GM18858 (cell line): Measurements from ENCODE around the gene IRF2BP2.
"Not testable (repeated sequence)": the region's sequence is repeated elsewhere in the genome, so short reads cannot be mapped to it uniquely, and the experiment has no call there.

Experiments used
- ATAC-seq: cut with Tn5 transposase; IDR thresholded peaks from one replicate; pipeline ENCODE4 v1.9.1; 2021; ENCODE audit not compliant: unreplicated experiment

IRF2BP2 gene

DNA sequence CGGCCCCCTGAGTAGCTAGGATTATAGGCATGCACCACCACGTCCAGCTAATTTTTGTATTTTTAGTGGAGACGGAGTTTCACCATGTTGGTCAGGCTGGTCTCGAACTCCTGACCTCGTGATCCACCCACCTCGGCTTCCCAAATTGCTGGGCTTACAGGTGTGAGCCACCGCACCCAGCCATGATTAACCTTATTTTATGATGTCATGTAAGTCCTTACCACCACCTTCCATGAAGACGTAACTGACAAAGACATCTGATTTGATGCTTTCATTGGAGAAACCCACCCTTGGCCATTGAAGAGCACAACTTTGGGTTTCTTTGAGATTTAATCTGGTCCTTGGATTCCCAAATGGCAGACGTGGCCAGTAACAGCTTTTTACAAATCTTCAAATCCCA lies 24.9 kb upstream of the IRF2BP2 start:
- ATAC-seq, result not testable (repeated sequence)

DNA sequence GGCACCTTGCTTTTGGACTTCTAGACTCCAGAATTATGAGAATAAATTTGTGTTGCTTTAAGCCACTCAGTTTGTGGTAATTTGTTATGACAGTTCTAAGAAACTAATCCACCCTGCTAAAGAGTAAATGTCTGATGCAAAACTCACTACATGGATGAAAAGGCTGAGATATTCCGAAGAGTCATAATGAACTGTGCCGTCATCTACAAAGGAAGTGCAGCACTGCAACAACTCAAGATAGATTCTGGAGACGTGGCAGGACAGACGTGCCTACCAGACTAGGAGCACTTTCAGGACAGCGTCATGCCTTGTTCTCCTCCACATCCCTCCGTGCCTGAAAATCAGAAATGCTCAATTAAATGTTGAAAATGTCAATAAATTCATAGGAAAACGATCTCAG lies 24.4 kb upstream of the IRF2BP2 start:
- no peak for ATAC-seq

- no peak for ATAC-seq
Measured at GRCh38 chr1:234633246-234634003, 23.4 kb upstream of the IRF2BP2 start.

- ATAC-seq, result no peak
Measured at GRCh38 chr1:234632225-234632624, 22.2 kb upstream of the IRF2BP2 start.

- no peak for ATAC-seq
Measured at GRCh38 chr1:234631721-234632125, 21.7 kb upstream of the IRF2BP2 start.

GRCh38 chr1:234629026-234629425 lies 19.0 kb upstream of the IRF2BP2 start:
- no peak for ATAC-seq

DNA sequence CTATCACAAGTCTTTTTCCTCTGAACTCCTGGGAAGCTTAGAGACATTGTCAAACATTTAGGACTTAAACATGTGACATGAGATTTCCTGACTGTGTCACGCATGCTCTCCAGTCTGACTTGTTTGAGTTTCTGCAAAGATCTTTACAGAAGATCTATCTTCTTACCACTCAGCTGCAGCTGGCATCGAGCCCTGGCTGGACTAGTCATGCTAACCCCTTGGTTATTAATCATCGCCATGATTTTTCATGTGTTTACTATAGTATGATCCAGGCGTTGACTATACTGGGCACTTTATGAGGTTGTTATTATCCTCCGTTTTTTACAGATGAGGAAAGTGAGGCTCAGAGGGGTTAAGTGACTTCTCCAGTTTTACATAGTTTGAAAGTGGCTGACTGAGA lies 18.1 kb upstream of the IRF2BP2 start:
- ATAC-seq, result no peak

DNA sequence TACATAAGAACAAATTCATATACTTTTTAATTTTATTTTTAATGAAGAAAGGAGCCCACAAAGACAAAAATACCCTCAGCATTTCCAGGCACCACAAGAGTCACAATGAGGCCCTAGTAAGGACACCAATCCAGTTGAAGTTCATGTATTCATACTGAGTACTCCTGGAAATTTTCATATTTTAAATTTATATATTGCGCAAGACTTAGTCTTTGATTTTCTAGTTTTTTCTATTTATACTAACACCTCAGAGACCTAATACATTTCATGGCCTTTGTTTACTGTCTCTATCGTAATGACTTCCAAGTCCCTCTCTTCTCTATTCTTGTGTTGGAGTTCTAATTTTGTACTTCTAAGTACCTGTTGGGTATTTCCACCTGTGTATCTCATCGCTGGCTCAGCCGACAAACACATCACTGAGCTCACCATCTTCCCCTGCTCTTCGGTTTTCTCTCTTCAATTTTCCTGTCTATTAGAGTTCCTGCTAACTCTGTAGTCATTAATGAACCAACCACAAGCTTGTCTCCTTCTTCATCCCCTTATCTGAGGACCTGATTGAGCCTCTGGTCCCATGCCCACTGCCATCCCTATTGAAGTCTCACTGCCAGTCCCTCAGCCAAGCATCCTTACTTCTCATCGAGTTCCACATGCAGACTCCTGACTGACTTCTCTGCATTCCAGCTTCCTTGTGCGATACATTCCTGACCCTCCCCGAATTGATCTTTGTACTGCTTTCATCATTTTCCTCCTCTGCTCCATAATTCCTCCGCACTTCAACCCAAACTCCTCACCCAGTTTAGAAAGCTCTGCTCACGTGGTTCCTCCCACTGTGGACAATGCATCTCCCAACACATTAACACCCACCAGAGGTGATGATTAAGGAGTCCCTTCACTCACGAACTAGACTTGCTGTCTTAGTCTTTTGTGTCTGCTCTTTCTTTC lies 17.3 kb upstream of the IRF2BP2 start:
- ATAC-seq, result no peak

- ATAC-seq, result no peak
Measured at GRCh38 chr1:234626391-234626790, 16.4 kb upstream of the IRF2BP2 start.

GRCh38 chr1:234624724-234625117 lies 14.7 kb upstream of the IRF2BP2 start:
- no peak for ATAC-seq

DNA sequence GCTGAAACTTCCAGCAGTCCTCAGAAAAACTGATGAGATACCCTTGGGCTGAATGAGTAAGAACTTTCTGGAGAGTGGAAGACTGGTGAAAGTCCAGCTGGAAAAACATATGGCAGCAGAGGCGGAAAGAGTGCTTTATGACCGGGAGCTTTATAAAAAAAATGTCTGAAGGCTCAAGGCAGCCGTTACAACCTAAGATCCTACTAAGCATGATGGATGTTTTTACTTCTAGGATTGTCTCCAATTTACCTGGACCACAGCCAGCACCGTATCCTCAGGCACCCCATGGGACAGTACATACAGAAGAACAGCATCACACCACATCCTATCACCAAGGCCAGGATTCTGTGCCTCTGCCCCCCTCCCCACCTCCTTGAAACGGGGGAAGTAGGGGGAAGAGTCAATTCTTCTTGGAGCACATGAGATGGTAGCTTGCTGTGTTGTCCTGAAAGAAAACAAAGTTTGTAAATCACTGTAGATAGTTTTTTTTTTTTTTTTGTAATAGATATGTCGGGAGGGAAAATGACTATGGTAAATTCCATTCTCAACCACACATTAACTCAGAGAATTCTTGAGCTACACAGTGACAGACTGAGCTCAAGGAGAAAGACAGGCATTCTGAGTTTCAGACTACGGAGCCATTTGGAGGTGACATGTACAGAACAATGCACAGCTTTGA lies 11.8 kb upstream of the IRF2BP2 start:
- no peak for ATAC-seq

GRCh38 chr1:234621127-234621468 lies 11.1 kb upstream of the IRF2BP2 start:
- ATAC-seq, result no peak

GRCh38 chr1:234620272-234621126 lies 10.5 kb upstream of the IRF2BP2 start:
- no peak for ATAC-seq

GRCh38 chr1:234619794-234620247 lies 9.8 kb upstream of the IRF2BP2 start:
- ATAC-seq, result no peak

DNA sequence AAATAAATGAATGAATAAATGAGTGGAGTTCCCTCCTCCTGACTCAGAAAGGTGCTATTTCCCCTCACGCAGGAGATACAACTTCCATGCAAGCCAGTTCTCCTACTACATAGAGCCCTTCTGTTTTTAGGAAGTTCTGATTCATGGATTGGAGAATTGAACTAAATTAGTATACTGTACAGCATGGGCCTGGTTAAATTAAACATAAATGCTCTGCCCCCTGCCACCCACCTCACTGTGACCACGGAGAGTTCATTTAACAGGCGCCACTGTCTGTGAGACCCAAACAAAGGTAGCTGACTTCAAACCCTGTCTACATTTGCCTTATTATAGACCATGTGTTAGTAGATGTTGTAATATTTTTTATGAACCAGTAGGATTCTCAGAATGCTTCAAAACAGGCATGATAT lies 9.1 kb upstream of the IRF2BP2 start:
- ATAC-seq, result no peak

DNA sequence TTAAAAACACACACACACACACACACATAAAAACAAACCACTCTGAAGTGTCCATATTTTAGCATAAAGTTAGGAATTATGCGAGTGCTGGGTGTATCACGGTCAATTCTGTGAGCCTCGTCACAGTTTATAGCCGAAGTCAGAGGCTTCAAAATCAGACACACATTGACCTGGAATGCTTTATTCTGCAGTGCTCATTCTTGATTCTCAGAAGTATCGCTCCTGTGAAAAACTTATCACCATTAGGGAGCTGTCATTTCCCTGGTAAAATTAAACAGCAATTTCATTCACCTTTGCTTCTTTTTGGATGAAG lies 8.7 kb upstream of the IRF2BP2 start:
- no peak for ATAC-seq

DNA sequence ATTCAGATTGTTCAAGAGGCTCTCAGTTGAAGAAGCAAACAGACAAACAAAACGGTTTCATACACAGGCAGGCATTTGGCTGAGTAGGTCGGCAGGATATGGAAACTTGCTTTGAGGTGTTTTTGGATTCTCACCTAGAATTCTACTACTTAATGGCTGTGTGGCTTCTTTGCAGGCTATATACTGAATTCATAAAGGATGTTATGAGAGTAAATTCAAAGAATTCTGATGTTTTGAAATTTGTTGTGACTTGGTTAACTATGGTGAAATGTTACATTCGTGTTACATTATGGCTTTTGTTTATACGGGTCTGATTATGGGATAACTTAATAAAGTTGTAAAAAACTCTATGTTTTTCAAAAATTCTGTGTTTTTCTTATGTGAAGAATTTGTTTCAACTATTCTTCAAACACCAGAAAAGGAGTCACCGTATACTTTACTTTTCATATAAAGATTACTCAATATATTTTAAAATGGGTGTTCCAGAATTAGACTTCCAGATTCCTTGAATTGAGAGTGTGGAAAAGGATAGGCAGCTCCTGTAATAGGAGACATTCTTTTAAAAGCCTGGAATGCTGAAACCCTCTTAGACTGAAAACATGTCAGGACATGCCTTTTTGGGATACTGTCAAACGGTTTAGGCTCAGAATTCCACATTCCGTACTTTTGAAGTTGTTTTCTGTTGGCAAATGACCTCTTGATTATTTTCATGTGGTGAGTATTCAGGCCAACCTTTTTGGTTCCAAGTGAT lies 8.2 kb upstream of the IRF2BP2 start:
- no peak for ATAC-seq

- ATAC-seq, result no peak
Measured at GRCh38 chr1:234617131-234617985, 7.4 kb upstream of the IRF2BP2 start.

GRCh38 chr1:234616644-234617043 lies 6.7 kb upstream of the IRF2BP2 start:
- no peak for ATAC-seq
